Measurements from ENCODE around the gene CDH4. TPM values are rescaled to one million over a fixed set of nuclear protein-coding genes. Genes with fewer than 3 reads are reported as not detected.

CDH4 gene
- total and polyA plus RNA-seq, 4 experiments from 2014 or later: 0.39 to 1.1 (median 0.41) TPM; not detected in 1

DNA sequence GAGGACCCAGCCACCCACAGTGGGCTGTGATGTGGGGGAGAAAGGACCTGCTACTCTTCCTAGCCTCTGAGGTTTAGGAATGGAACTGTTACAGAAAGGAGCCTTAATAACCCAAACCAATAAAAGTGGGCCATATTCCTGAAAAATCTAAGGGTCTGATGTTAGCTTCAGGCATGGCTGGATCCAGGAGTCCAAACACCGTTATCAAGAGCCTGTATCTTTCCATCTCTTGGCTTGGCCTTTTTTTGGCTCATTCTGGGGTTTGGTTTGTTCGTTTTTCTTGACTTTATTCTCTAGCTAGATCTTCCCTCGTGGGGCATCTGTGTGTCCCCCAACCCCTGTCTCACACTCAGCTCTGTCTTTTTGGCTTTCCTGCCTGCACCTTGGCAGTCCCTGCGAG is 38.7 kb downstream of the CDH4 start:
- Histone ChIP-seq H3K27me3 (ENCODE audit: insufficient read depth, low read length) (no peaks in the 10 kb centered on the region), H3K36me3 (ENCODE audit: insufficient read depth, low read length) (no peaks in the 10 kb centered on the region), H3K4me3 (ENCODE audit: low read length in 2 of 2) (no peak overlapping the region), H3K4me1 (ENCODE audit: insufficient read depth, low read length) (no peaks in the 10 kb centered on the region), H3K27ac (ENCODE audit: low read depth, low read length) (no peak overlapping the region), H3K9me3 (ENCODE audit: control insufficient read depth in 1 of 2, low read length in 2 of 2) (no peaks in the 10 kb centered on the region)
- peaks cover 0 to 6% (median 0%) of the 10 kb centered on the region in 8 donors for H3K9me3 Mint-ChIP-seq
- no peak overlapping the region for H3K27ac Mint-ChIP-seq
- DNase-seq: no peak
- ChIA-PET POLR2A (ENCODE audit: partially characterized antibody) (no interaction called here), CTCF (ENCODE audit: partially characterized antibody) (no interaction called here)
- no peaks in the 10 kb centered on the region for H3K4me1 Mint-ChIP-seq
- H3K27me3 Mint-ChIP-seq: no peaks in the 10 kb centered on the region
- intact Hi-C loops (cut with micrococcal nuclease): no loop called here
- no peak overlapping the region for H3K4me3 Mint-ChIP-seq
- H3K36me3 Mint-ChIP-seq: no peaks in the 10 kb centered on the region

DNA sequence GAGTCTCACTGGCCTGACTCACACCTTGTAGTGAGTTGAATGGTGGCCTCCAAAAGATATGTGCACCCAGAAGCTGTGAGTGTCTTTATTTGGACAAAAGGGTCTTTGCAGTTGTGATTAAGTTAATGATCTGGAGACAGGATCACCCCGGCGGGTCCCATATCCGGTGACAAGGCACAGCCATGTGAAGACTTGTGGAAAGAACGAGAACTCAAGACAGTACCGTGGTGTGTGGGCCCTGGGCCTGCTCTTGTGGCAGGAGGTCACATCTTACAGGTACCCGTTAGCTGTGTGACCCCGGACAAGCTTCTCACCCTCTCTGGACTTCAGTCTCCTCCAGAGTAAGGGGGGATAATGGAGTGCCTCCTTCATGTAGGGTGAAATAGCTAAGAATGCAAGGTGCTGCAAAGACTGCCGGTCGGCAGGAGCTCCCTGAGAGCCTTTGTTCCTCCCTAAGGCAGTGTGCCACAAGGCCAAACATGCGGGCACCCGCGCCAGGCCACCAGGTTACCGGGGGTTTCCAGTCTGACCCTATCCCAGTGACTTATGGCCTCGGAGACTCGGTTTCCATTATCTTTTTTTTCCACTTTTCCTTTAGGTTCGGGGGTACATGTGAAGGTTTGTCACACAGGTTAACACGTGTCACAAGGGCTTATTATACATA is 39.2 kb downstream of the CDH4 start:
- POLR2A ChIA-PET (ENCODE audit: partially characterized antibody): no interaction called here
- CTCF ChIA-PET (ENCODE audit: partially characterized antibody): no interaction called here

DNA sequence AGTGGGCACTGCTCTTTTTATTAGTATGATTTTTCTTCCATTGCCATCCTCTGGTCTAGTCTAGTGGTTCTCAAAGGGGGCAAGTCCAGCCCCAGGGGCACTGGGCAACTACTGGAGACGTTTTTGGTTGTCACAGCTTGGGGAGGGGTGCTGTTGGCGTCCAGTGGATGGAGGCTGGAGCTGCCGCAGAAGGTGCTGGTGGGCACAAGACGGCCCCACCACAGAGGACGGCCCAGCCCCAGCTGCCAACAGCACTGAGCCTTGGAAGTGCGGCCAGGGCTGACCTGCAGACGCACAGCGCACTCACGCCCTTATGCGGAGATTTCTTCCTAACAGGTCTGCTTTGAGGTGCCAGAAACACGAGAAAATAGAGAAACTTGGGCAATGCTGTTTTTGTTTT is 40.3 kb downstream of the CDH4 start:
- Mint-ChIP-seq H3K27me3 (no peaks in the 10 kb centered on the region), H3K36me3 (no peaks in the 10 kb centered on the region), H3K27ac (no peak overlapping the region), H3K9me3 (peaks cover 0 to 7% (median 0%) of the 10 kb centered on the region in 8 donors), H3K4me3 (no peak overlapping the region), H3K4me1 (no peaks in the 10 kb centered on the region)
- intact Hi-C loops (cut with micrococcal nuclease): no loop called here
- ChIA-PET CTCF (ENCODE audit: partially characterized antibody) (no interaction called here), POLR2A (ENCODE audit: partially characterized antibody) (no interaction called here)
- no peaks in the 10 kb centered on the region for H3K9me3 ChIP-seq (ENCODE audit: control insufficient read depth in 1 of 2, low read length in 2 of 2)
- no peaks in the 10 kb centered on the region for H3K27me3 ChIP-seq (ENCODE audit: insufficient read depth, low read length)
- no peak overlapping the region for H3K27ac ChIP-seq (ENCODE audit: low read depth, low read length)
- H3K36me3 ChIP-seq (ENCODE audit: insufficient read depth, low read length): no peaks in the 10 kb centered on the region
- no peak overlapping the region for H3K4me3 ChIP-seq (ENCODE audit: low read length in 2 of 2)
- H3K4me1 ChIP-seq (ENCODE audit: insufficient read depth, low read length): no peaks in the 10 kb centered on the region
- DNase-seq: no peak

More for the DNA sequence above, 39.2 kb downstream of the CDH4 start:
- Mint-ChIP-seq H3K4me3 (no peak overlapping the region), H3K27ac (no peak overlapping the region), H3K27me3 (no peaks in the 10 kb centered on the region), H3K9me3 (peaks cover 0 to 7% (median 0%) of the 10 kb centered on the region in 8 donors), H3K4me1 (no peaks in the 10 kb centered on the region), H3K36me3 (no peaks in the 10 kb centered on the region)
- Histone ChIP-seq H3K27me3 (ENCODE audit: insufficient read depth, low read length) (no peaks in the 10 kb centered on the region), H3K9me3 (ENCODE audit: control insufficient read depth in 1 of 2, low read length in 2 of 2) (no peaks in the 10 kb centered on the region), H3K36me3 (ENCODE audit: insufficient read depth, low read length) (no peaks in the 10 kb centered on the region), H3K4me3 (ENCODE audit: low read length in 2 of 2) (no peak overlapping the region), H3K27ac (ENCODE audit: low read depth, low read length) (no peak overlapping the region), H3K4me1 (ENCODE audit: insufficient read depth, low read length) (no peaks in the 10 kb centered on the region)
- intact Hi-C loops (cut with micrococcal nuclease): no loop called here
- DNase-seq: no peak

DNA sequence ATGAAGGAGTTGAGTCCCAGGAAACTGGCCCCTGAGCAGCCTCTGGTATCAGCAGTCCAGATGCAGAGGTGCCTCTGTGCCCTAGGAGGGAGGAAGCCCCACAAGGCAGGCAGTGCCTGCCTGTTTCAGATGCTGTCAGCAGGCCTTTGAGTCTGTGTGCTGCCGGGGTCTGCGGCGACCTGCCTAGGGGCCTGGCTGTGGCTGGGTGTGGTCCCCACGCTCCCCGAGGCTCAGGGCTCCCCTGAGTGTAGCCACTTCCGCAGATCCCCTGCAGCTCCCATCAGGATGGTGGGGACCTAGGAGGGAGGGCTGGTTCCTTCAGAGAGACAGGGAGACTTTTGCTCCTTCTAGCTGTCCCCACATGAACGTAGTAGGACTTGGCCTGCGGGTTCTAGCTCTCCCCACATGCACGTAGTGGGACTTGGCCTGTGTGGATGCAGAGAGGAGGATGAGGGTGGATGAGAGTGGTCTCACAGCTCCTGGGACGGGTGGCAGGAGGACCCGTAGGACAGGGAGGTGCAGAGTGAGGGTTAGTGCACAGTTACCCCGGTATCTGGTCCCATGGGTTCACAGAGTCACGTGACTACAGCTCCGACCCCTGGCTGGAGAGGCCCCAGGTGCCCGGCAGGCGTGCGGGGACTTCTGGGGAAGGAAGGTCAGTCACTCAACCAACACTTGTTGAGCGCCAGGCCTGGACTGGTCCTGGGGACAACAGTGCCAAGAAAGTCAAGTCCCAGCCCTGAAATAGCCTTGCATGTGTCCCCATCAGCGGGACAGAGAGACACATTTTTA is 41.0 kb downstream of the CDH4 start:
- DNase-seq: no peak
- H3K27me3 Mint-ChIP-seq: no peaks in the 10 kb centered on the region
- no peaks in the 10 kb centered on the region for H3K27me3 ChIP-seq (ENCODE audit: insufficient read depth, low read length)
- H3K36me3 Mint-ChIP-seq: no peaks in the 10 kb centered on the region
- peaks cover 0 to 7% (median 0%) of the 10 kb centered on the region in 8 donors for H3K9me3 Mint-ChIP-seq
- intact Hi-C loops (cut with micrococcal nuclease): no loop called here
- H3K4me1 Mint-ChIP-seq: no peaks in the 10 kb centered on the region
- ChIA-PET POLR2A (ENCODE audit: partially characterized antibody) (no interaction called here), CTCF (ENCODE audit: partially characterized antibody) (no interaction called here)
- no peaks in the 10 kb centered on the region for H3K36me3 ChIP-seq (ENCODE audit: insufficient read depth, low read length)
- H3K27ac ChIP-seq (ENCODE audit: low read depth, low read length): no peak overlapping the region
- H3K4me1 ChIP-seq (ENCODE audit: insufficient read depth, low read length): no peaks in the 10 kb centered on the region
- H3K27ac Mint-ChIP-seq: no peak overlapping the region
- H3K9me3 ChIP-seq (ENCODE audit: control insufficient read depth in 1 of 2, low read length in 2 of 2): no peaks in the 10 kb centered on the region
- H3K4me3 Mint-ChIP-seq: no peak overlapping the region
- no peak overlapping the region for H3K4me3 ChIP-seq (ENCODE audit: low read length in 2 of 2)

DNA sequence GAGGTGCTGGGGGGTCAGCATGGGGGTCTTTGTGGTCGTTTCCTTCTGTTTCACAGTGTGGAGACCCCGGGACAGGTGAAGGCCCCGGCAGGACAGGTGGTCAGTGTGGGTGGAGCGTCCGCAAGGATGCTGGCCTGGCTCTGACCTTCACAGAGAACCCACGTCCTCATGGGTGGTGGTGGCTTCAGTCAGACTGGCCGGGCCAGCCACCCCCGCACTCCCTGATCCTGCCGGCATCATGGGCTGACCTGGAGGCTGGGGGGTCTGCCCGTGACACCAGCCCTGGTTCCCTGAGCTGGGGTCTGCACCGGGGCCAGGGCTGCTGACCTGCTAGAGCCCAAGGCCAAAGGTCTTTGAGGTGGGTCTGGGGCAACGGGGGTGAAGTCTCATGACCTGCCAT is 41.9 kb downstream of the CDH4 start:
- Mint-ChIP-seq H3K9me3 (peaks cover 0 to 7% (median 0%) of the 10 kb centered on the region in 8 donors), H3K36me3 (no peaks in the 10 kb centered on the region), H3K4me3 (no peak overlapping the region), H3K27me3 (no peaks in the 10 kb centered on the region), H3K4me1 (no peaks in the 10 kb centered on the region), H3K27ac (no peak overlapping the region)
- DNase-seq: no peak
- CTCF ChIA-PET (ENCODE audit: partially characterized antibody): no interaction called here
- Histone ChIP-seq H3K9me3 (ENCODE audit: control insufficient read depth in 1 of 2, low read length in 2 of 2) (no peaks in the 10 kb centered on the region), H3K4me3 (ENCODE audit: low read length in 2 of 2) (no peak overlapping the region), H3K27ac (ENCODE audit: low read depth, low read length) (no peak overlapping the region), H3K4me1 (ENCODE audit: insufficient read depth, low read length) (no peaks in the 10 kb centered on the region), H3K36me3 (ENCODE audit: insufficient read depth, low read length) (no peaks in the 10 kb centered on the region), H3K27me3 (ENCODE audit: insufficient read depth, low read length) (no peaks in the 10 kb centered on the region)
- POLR2A ChIA-PET (ENCODE audit: partially characterized antibody): no interaction called here
- intact Hi-C loops (cut with micrococcal nuclease): no loop called here

DNA sequence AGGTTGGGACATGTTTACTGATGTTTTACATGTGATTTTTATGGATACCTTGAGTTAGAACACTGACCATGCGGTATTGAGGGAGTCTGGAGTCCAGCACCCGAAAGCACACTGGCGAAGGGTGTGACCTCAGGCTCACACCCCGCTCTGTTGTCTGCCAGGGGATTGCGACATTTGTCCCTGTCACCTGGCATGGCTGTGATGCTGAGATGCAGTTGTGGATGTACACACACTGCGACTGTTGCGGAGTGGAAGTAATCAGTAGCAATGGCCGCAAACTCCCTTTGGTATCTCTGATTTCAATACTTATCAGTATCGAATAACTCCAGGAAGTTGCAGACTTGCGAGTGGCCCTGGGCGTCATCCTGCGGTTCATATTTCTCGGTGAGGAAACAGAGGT is 43.2 kb downstream of the CDH4 start:
- Mint-ChIP-seq H3K36me3 (no peaks in the 10 kb centered on the region), H3K27me3 (peaks cover 0 to 2% of the 10 kb centered on the region in 2 donors), H3K4me1 (no peaks in the 10 kb centered on the region), H3K9me3 (peaks cover 0 to 7% (median 0%) of the 10 kb centered on the region in 8 donors), H3K4me3 (no peak overlapping the region), H3K27ac (no peak overlapping the region)
- no peak for DNase-seq
- Histone ChIP-seq H3K36me3 (ENCODE audit: insufficient read depth, low read length) (no peaks in the 10 kb centered on the region), H3K4me1 (ENCODE audit: insufficient read depth, low read length) (no peaks in the 10 kb centered on the region), H3K27ac (ENCODE audit: low read depth, low read length) (no peak overlapping the region), H3K27me3 (ENCODE audit: insufficient read depth, low read length) (no peaks in the 10 kb centered on the region), H3K9me3 (ENCODE audit: control insufficient read depth in 1 of 2, low read length in 2 of 2) (no peaks in the 10 kb centered on the region), H3K4me3 (ENCODE audit: low read length in 2 of 2) (no peak overlapping the region)
- CTCF ChIA-PET (ENCODE audit: partially characterized antibody): no interaction called here
- POLR2A ChIA-PET (ENCODE audit: partially characterized antibody): no interaction called here
- intact Hi-C loops (cut with micrococcal nuclease): no loop called here

DNA sequence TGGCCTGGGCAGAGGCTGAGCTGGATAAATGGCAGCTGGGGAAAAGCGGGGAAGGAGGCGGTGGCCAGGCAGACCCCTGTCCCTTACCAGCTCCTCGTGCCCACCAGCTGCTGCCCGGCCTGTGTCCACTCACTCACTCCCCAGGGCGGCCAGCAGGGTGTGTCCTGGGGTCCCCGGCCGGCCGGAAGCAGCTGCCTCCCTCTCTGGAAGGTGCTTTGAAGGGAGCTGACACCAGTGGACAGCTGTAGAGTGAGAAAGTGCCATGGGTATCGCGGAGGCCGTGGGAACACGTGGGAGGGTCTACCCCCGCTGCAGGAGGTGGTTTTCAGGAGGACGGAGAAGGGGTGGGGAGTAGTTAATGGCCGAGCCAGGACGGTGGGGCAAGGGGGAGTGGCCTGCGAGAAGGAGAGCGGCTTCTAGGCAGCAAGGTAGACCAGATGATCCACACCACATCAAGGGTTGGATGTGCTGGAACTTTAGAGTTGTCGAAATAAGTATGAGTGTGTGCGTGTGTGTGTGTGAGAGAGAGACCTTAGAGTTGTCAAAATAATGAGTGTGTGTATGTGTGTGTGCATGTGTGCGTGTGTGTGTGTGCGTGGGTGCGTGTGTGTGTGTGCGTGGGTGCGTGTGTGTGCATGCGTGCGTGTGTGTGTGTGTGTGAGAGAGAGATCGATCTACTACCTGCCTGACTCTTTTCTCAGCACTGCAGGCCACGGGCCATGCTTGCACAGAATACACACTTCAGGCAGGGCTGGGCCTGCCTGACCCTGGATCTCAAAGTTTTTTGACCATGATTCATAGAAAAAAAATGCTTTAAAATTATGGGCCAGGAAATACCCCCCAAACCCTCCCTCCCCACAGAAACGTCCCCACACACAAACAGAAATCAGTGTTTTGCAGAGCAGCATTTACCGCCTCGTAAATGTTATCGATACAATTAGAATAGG is 43.9 kb downstream of the CDH4 start:
- no peak overlapping the region for H3K27ac ChIP-seq (ENCODE audit: low read depth, low read length)
- ChIA-PET POLR2A (ENCODE audit: partially characterized antibody) (no interaction called here), CTCF (ENCODE audit: partially characterized antibody) (no interaction called here)
- H3K27me3 ChIP-seq (ENCODE audit: insufficient read depth, low read length): no peaks in the 10 kb centered on the region
- H3K4me1 ChIP-seq (ENCODE audit: insufficient read depth, low read length): no peaks in the 10 kb centered on the region
- no peaks in the 10 kb centered on the region for H3K9me3 ChIP-seq (ENCODE audit: control insufficient read depth in 1 of 2, low read length in 2 of 2)
- H3K9me3 Mint-ChIP-seq: peaks cover 0 to 7% (median 0%) of the 10 kb centered on the region in 8 donors
- no peak for DNase-seq
- no peak overlapping the region for H3K4me3 ChIP-seq (ENCODE audit: low read length in 2 of 2)
- no peak overlapping the region for H3K4me3 Mint-ChIP-seq
- H3K4me1 Mint-ChIP-seq: no peaks in the 10 kb centered on the region
- peaks cover 0 to 2% of the 10 kb centered on the region in 2 donors for H3K27me3 Mint-ChIP-seq
- intact Hi-C loops (cut with micrococcal nuclease): no loop called here
- no peaks in the 10 kb centered on the region for H3K36me3 ChIP-seq (ENCODE audit: insufficient read depth, low read length)
- no peaks in the 10 kb centered on the region for H3K36me3 Mint-ChIP-seq
- no peak overlapping the region for H3K27ac Mint-ChIP-seq
